CMK (cell line): ENCODE data around the gene SCGB2B2.
"Not testable (repeated sequence)": the region's sequence is repeated elsewhere in the genome, so short reads cannot be mapped to it uniquely, and the experiment has no call there.

ENCODE experiments used
- DNase-seq: peaks from one replicate; pipeline ENCODE4 v3.0.0-alpha.2; 2010; ENCODE audit warnings: low read depth

Gene SCGB2B2, protein sequence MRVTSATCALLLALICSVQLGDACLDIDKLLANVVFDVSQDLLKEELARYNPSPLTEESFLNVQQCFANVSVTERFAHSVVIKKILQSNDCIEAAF

DNA sequence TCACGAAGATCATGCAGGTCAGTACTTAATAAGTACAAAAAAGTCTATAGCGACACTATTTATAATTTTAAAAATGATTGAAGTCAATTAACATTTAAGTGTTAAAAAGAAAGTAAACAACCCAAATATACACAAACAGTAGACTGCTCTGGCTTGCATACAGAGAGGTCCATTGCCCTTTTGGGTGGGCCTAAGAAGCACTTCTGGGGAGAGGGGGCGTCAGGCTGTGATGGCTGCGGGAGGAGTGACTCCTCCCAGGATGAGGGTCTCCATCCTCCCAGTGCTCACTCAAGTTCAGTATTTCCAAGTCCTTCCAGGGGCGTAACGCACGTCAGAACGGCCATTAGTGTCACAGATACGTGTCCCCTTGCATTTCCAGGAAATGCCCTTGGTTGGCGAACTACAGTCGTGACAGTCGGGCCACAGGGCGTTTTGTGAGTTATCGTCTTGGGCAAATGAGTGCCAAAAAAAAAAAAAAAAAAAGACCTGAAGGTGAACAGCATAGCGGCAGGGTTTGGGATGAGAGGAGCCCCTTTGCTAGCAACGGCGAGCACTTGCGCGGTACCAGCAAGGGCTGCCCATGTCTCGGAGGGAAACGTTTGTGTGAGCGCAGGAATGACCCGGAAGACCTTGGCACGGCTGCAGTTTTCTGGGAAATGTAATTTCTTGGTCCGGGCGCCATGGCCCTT, at the start of gene SCGB2B2:
Gene SCGB2B2 (minus strand): TSS at position 463 of the 689 bp plus-strand sequence. CDS start 82,596 bp downstream, outside the sequence.
- DNase-seq = peak; percentile 67

- no peak for DNase-seq
Observed at GRCh38 chr19:34725400-34725799, 48.4 kb upstream of the SCGB2B2 start.

GRCh38 chr19:34722353-34722752, 45.4 kb upstream of the SCGB2B2 start:
- no peak for DNase-seq

DNA sequence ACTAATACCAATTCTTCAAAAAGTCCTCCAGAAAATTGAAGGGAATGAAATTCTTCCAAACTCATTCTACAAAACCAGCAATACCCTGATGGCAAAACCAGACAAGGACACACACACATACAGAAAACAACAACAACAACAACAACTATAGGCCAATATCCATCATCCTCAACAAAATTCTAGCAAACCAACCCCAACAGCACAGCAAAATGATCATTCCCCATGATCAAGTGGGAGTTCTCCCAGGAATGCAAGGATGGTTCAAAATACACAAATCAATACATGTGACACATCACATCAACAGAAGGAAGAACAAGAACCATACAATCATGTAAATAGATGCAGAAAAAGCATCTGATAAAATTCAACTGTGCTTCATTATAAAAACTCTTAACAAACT, 38.4 kb upstream of the SCGB2B2 start:
- no peak for DNase-seq

DNA sequence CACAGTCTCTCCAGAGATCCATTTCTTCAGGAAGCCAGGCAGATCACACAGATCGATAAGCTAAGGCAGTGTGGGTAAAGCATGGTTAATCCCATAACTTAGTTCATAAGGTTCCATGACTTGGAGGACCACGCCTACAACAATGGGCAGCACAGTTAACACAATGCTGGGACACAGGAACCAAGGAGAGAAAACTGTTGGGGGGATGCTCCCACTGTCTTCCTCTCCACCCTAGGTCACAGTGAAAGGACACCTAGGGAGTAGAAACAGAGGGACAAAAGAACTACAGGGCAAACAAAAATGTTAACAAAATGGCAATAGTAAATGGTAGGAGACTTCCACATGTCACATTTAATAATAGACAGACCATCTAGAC, 36.3 kb upstream of the SCGB2B2 start:
- no peak for DNase-seq

DNA sequence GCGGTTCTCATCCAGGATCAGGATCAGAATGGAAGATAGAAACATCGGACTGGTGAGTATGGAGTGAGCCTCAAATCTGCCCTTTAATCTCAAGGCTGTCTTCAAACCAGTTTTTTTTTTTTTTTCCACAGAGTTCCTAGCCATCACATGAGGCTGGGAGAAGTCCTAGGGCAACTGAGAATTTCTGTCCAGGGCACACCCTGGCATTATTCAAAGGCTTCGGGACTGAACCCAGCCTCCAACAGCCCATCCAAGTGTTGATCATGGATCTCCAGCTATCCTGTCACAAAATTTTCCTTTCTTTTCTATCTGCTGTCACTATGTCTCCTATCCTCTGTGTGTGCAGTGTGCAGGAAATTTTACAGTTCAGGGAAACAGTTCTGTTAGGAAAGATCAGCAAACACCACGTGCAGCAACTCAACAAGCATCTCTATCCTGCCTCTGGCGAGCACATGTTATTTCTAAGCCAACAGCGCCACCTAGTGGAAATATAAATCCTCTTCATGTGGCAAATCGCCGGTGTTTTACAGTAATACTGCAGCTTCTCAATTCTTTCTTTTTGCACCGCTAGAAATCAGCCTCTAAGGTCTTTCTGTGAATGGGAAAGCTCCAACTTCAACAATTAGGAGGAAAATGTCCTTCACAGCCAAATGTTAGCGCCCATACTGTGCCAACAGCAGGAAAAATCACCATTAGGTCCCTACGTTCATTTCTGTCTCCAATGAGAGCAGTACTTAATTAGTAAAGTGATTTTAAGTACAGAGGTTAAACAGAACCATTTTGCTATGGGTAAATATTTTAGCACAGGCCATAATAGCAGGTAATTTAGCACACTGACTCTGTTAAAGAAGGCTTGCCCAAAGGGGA, 35.7 kb upstream of the SCGB2B2 start:
- peak; percentile 49 for DNase-seq

- no peak for DNase-seq
Observed at GRCh38 chr19:34711890-34712289, 34.9 kb upstream of the SCGB2B2 start.

DNA sequence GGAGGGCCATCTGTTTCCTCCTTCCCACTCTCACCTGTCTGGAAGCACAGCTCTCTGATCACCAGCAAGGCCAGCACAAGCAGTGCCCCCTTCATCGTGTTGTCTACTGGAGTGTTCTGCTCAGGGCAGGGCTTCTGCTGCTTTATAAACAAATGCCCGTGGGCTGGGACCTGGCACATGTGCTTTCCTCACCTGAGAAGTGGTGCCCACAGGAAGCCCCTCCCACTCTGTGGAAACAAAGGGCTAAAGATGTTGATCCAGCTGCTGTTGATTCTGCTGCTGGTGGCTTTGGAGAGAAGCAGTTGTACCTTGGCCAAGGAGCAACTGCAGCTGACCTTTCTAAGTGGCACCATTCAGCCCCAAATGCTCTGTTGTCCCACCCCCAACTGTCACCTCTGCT, 30.7 kb upstream of the SCGB2B2 start:
- DNase-seq = no peak

DNA sequence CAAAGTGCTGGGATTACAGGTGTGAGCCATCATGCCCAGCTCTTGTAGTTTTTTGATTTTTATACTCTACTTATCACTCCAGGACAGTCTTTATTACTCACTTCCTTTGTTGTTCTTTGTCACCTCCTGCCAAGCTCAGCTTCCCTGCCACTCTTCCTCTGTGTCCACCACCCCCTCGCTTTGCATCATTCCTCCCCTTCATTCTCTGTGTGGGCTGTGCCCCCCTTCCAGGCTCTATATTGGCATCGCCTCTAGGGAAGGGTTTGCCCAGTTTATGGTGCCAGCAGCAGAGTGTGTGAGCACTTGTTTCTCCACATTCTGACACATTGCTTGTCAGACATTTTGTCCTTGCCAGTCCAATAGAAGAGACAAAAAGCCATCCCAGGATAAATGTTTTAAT, 15.6 kb upstream of the SCGB2B2 start:
- no peak for DNase-seq

DNA sequence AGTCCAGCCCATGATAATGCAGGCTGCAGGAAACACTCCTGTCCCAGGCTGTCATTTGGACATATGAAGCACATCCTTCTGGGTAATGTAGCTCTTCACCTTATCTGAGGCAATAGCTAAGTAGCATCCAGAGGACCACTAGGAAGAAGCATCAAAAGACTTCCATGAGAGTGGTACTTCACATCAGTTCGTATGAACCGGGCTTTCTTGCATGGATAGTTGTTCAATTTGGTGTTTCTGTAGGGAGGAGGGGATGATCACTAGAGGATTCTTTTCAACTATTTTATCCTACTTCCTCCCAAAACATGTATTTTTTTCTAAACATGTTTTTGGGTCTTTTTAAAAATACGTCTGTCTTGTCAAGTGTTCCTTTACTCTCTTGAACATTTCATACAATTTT, 13.4 kb upstream of the SCGB2B2 start:
- DNase-seq = no peak

DNA sequence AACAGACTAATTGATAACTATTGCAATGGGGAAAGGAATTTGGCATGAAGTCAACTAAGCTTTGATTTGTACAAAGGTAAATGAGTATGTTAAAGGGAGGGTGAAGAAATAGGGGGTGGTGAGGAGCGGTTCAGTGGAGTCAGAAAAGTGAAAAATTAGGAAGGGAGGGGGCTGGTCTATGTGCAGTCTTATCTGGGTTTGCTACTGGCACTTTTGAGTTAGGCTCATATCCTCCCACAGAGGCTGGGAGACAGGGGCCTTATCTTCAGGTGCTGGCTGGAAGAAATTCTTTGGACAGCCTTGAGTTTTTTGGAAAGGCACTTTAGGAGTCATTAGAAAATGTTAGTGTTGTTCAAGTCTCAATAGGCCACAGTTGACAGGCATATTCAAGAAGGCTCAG, 11.6 kb upstream of the SCGB2B2 start:
- DNase-seq = no peak

DNA sequence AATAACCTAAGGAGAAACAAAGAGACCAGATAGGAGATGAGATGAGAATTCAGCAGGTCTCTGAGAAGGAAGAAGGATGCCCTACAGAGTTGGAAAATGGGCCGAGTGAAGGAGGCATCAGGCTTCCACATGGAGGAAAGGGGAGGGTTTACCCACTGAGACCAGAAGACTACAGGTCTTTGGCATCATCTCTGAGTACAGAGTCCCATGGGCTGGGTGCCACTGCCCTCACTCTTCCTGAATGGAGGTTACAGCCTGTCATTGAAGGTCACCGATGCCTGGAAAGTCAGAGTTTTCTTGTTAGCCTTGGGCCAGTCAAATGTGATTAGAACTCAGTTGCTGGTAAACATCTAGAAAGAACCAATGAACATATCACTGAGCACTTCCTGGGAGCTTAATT, 10.4 kb upstream of the SCGB2B2 start:
- DNase-seq = no peak

GRCh38 chr19:34686455-34686854, 9.5 kb upstream of the SCGB2B2 start:
- DNase-seq = no peak

GRCh38 chr19:34685266-34685665, 8.3 kb upstream of the SCGB2B2 start:
- not testable (repeated sequence) for DNase-seq

GRCh38 chr19:34681478-34681877, 4.5 kb upstream of the SCGB2B2 start:
- DNase-seq = no peak

DNA sequence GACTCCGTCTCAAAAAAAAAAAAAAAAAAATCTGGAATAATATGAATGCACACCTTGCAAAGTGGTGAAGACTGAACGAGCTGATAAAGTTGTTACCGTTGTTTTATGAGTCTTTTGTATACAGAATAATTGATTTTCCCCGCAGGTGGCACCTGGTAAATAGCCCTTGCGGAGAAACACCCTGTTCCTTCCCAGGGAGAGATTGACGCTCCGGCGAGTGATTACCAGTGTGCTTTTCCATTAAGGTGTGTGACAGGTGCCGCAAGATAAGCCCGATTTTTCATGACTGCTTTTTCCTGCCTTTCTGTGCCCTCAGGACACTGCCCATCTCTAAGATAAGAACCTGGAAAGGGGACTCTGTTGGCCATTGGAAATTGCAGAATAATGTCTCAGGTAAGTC, 1.5 kb upstream of the SCGB2B2 start:
- no peak for DNase-seq

GRCh38 chr19:34678085-34678412, 1.1 kb upstream of the SCGB2B2 start:
- no peak for DNase-seq

GRCh38 chr19:34677386-34678084, 576 bp upstream of the SCGB2B2 start, which contains the start of gene ZNF302:
TSS of gene ZNF302 (plus strand) at chr19:34677678. CDS start at chr19:34678805, 1,127 bp downstream.
- peak; percentile 90 for DNase-seq

DNA sequence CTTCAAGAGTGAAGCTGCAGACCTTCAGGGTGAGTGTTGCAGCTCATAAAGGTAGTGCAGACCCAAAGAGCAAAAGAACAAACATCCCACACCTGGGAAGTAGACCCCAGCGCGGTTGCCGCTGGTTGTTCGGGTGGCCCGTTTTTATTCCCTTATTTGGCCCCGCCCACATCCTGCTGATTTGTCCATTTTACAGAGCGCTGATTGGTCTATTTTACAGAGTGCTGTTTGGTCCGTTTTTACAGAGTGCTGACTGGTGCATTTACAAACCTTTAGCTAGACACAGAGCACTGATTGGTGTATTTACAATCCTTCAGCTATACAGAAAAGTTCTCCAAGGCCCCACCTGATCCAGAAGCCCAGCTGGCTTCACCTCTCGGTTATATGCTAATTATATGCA, 1.0 kb downstream of the SCGB2B2 start:
- DNase-seq = no peak

- DNase-seq = no peak
Observed at GRCh38 chr19:34675250-34675649, 1.7 kb downstream of the SCGB2B2 start.

DNA sequence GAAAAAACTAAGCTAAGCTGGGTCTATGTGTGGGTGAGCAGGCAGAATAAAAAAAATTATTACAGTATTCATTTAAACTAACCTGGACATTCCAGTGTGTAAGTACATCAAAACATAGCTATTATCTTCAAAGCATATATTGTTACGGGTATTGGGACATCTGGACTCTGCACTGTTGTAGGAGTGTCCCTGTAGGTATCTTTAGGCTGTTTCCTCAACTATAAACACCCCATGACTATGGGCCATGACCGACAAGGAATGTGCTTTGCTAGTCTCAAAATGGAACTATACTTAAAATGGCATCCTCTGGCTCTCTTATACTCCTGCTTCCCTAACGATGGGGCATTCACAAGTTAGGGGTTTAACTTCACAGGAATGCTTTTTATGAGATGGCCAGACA, 3.4 kb downstream of the SCGB2B2 start:
- no peak for DNase-seq

- DNase-seq = no peak
Observed at GRCh38 chr19:34671972-34672371, 5.0 kb downstream of the SCGB2B2 start.

- DNase-seq = no peak
Observed at GRCh38 chr19:34669305-34669704, 7.7 kb downstream of the SCGB2B2 start.
